Activated CD8-positive, alpha-beta T cell treated with anti-CD3 and anti-CD28 coated beads for 36 hours (primary cell): ENCODE measurements around the gene ELK4. TPM values are rescaled to one million over a fixed set of nuclear protein-coding genes. Genes with fewer than 3 reads are reported as not detected.

Experiments
- ATAC-seq: fragments of 200-7000 bp; cut with Tn5 transposase; one replicate; pipeline ENCODE4 v1.10.0; 2021; ENCODE audit warnings: mild to moderate bottlenecking, moderate library complexity
- CTCF ChIA-PET: fragments of 350-600 bp; sonication (Branson Sonifier 250); formaldehyde crosslinking; loops from one replicate; lab custom pipeline; 2021; ENCODE audit warnings: antibody characterized with exemption; lab: Charles Lee
- POLR2A ChIA-PET: fragments of 350-600 bp; sonication (Branson Sonifier 250); formaldehyde crosslinking; loops from one replicate; lab custom pipeline; 2021; ENCODE audit warnings: antibody characterized with exemption; lab: Charles Lee
- DNase-seq: peaks from one replicate; pipeline ENCODE4 v3.0.0-alpha.2; 2020
- H3K27ac Mint-ChIP-seq: one replicate; pipeline ENCODE4 v1.8.0; 2021; ENCODE audit warnings: mild to moderate bottlenecking, mixed read lengths
- H3K27me3 Mint-ChIP-seq: one replicate; pipeline ENCODE4 v1.8.0; 2021; ENCODE audit warnings: mixed read lengths
- H3K36me3 Mint-ChIP-seq: one replicate; pipeline ENCODE4 v1.8.0; 2021; ENCODE audit warnings: low read depth, mixed read lengths
- H3K4me1 Mint-ChIP-seq: one replicate; pipeline ENCODE4 v1.8.0; 2021; ENCODE audit warnings: low read depth, mixed read lengths
- H3K4me3 Mint-ChIP-seq: one replicate; pipeline ENCODE4 v1.8.0; 2021; ENCODE audit warnings: mild to moderate bottlenecking, moderate library complexity, mixed read lengths
- H3K9me3 Mint-ChIP-seq: one replicate; pipeline ENCODE4 v1.8.0; 2021; ENCODE audit warnings: mixed read lengths
- intact Hi-C: fragments of 100-400 bp; cut with micrococcal nuclease; formaldehyde crosslinking; loops from one replicate; pipeline ENCODE4 v1.10.0; 2022
- total RNA-seq, 2 experiments: library from RNA; stranded (reverse); gene quantifications; one replicate each; pipeline ENCODE4 v1.2.3, GENCODE V29; 2021
- TF ChIP-seq, protein P1 (sequence below): fragments of 200-600 bp; IDR thresholded peaks from one replicate; pipeline ENCODE4 v1.8.0; 2022; ENCODE audit warnings: antibody characterized with exemption, mild to moderate bottlenecking

ELK4 gene
- total RNA-seq, 2 experiments from 2014 or later: 61.5 to 62.1 TPM

DNA sequence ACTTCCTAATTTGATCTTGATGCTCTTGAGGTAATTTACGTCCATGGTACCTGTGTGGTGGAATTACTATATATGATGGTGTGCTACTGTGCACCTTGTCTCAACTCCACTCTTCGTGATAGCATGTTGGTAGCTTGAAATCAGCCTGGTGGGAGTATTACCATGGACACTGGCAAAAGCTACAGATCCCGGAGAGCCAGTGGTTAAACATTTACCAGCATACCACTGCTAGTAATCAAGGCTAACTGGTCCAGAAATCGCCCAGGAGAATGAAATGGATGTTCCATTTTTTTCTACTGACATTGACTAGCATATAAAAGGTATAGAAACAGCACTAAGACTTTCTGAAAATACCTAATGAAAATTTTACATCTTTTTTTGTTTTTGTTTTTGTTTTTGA, 30.6 kb downstream of the ELK4 start:
- H3K36me3 Mint-ChIP-seq: peaks cover 37% of the 10 kb centered on the region
- intact Hi-C loops: no loop called here
- DNase-seq: no peak
- H3K27me3 Mint-ChIP-seq: no peaks in the 10 kb centered on the region
- no peak overlapping the region for H3K27ac Mint-ChIP-seq
- H3K9me3 Mint-ChIP-seq: no peaks in the 10 kb centered on the region
- ChIA-PET CTCF (interaction anchor here (0.9 to 3.1 kb wide), 14 partner anchors 9 to 113 kb away, joined by 3 to 43 read pairs (median 4); partner anchors contain the start of gene ELK4), POLR2A (interaction anchor here (1.0 to 3.3 kb wide), 4 partner anchors 8 to 30 kb away, joined by 3 to 18 read pairs (median 9); partner anchors contain the start of gene ELK4)
- TF ChIP-seq, protein P1, sequence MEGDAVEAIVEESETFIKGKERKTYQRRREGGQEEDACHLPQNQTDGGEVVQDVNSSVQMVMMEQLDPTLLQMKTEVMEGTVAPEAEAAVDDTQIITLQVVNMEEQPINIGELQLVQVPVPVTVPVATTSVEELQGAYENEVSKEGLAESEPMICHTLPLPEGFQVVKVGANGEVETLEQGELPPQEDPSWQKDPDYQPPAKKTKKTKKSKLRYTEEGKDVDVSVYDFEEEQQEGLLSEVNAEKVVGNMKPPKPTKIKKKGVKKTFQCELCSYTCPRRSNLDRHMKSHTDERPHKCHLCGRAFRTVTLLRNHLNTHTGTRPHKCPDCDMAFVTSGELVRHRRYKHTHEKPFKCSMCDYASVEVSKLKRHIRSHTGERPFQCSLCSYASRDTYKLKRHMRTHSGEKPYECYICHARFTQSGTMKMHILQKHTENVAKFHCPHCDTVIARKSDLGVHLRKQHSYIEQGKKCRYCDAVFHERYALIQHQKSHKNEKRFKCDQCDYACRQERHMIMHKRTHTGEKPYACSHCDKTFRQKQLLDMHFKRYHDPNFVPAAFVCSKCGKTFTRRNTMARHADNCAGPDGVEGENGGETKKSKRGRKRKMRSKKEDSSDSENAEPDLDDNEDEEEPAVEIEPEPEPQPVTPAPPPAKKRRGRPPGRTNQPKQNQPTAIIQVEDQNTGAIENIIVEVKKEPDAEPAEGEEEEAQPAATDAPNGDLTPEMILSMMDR: no peak
- peaks cover 35% of the 10 kb centered on the region for H3K4me1 Mint-ChIP-seq
- H3K4me3 Mint-ChIP-seq: no peak overlapping the region
- no peak for ATAC-seq

DNA sequence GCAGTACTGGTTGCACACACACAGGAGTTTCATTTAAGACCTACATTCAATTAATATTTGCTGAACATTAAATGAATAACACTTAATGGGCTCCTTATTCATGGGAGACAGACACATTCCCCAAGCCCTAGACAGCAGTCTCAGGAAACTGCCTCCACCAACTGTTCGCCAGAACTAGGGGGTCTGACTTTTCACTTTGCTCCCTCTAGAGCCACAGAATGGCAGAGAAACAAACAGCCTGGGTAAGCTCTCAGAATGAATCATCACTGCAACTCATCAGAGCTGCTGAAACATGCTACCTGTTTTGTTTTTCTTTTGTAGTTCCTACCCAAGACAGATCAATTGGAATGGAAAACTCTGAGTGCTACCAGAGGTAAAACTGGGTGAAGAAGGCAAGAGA, 31.7 kb downstream of the ELK4 start:
- TF ChIP-seq, protein P1: peak; percentile 52
- H3K27me3 Mint-ChIP-seq: no peaks in the 10 kb centered on the region
- intact Hi-C loops: no loop called here
- peaks cover 40% of the 10 kb centered on the region for H3K4me1 Mint-ChIP-seq
- H3K27ac Mint-ChIP-seq: peak overlapping the region; percentile 85
- ChIA-PET POLR2A (interaction anchor here (1.0 to 3.3 kb wide), 4 partner anchors 8 to 31 kb away, joined by 3 to 18 read pairs (median 9); partner anchors contain the start of gene ELK4), CTCF (interaction anchor here (0.9 to 3.1 kb wide), 16 partner anchors 8 to 112 kb away, joined by 3 to 43 read pairs (median 4); partner anchors contain the start of gene ELK4)
- H3K4me3 Mint-ChIP-seq: no peak overlapping the region
- peaks cover 44% of the 10 kb centered on the region for H3K36me3 Mint-ChIP-seq
- DNase-seq (peak; percentile 39), ATAC-seq (peak; percentile 93)
- no peaks in the 10 kb centered on the region for H3K9me3 Mint-ChIP-seq

DNA sequence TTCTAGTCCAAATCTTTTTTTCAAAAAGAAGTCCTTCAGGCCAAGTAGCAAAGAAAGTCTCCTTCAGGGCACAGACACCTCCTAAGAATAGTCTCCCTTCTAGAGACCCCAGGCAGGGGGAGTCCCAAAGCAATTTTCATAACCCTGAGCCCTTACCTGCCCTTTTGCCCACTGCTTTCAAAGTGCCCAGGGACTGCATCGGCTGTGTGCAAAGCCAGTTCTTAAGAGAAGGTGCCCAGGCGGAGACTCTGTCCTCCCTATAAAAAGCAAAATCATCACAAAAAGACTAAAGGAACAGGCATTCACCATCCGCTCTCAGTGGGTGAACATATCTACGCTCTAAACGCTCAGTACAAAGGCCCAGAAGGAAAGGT, 32.2 kb downstream of the ELK4 start:
- intact Hi-C loops: no loop called here
- Mint-ChIP-seq H3K27me3 (no peaks in the 10 kb centered on the region), H3K4me3 (no peak overlapping the region), H3K36me3 (peaks cover 42% of the 10 kb centered on the region), H3K9me3 (no peaks in the 10 kb centered on the region), H3K27ac (peak overlapping the region; percentile 85), H3K4me1 (peaks cover 40% of the 10 kb centered on the region)
- TF ChIP-seq, protein P1: no peak
- ATAC-seq (no peak), DNase-seq (no peak)
- ChIA-PET CTCF (interaction anchor here (1.0 to 3.1 kb wide), 6 partner anchors 8 to 58 kb away, joined by 3 to 43 read pairs (median 15); partner anchors contain the start of gene ELK4), POLR2A (interaction anchor here (2.6 to 3.3 kb wide), 2 partner anchors 8 to 32 kb away, joined by 13 to 18 read pairs; partner anchors contain the start of gene ELK4)

DNA sequence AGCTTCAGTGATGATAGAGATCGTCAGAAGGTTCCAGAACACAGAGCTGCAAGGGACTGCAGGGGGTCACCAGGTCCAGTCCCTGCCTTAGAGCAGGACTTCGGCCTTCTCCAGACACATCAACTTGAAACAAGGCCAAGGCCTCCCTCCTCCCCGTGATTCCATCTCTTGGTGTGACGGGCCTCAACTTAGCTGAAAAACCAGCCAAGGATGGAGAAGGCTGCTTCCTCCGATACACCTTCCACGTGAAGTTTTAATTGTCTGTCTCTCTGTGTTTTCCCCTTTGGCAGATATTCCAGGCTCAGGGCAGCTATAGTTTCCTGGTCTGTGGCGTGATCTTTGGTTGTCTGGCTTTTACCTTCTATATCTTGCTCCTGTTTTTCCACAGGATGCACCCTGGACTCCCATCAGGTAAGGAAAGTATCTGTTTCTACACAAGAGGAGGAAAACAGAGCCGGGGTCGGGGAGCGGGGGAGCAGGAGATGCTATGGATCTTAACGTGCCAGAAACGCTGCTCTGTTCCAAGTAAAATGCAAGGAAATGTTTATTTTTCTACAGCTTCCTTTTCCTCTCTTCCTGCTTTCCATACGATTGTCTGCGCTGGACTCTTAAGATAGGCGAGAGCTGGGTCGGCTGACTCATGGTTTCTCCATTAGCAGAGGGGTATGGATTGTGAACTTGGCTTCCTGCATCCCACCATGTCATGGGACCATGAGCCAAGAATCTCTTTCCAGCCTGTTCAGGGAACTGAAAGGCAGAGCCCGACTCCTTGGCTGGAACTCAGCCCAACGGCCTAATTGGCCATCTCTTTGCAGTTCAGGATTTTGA, 32.8 kb downstream of the ELK4 start:
- TF ChIP-seq, protein P1: no peak
- Mint-ChIP-seq H3K4me1 (peaks cover 40% of the 10 kb centered on the region), H3K27me3 (no peaks in the 10 kb centered on the region), H3K4me3 (no peak overlapping the region), H3K9me3 (no peaks in the 10 kb centered on the region), H3K36me3 (peaks cover 41% of the 10 kb centered on the region), H3K27ac (peak overlapping the region; percentile 85)
- CTCF ChIA-PET: interaction anchor here (0.8 to 1.8 kb wide), 3 partner anchors 33 to 59 kb away, joined by 3 to 4 read pairs (median 3); no protein-coding TSS in a partner anchor
- ATAC-seq (no peak), DNase-seq (no peak)
- POLR2A ChIA-PET: interaction anchor here (1.3 to 3.3 kb wide), 2 partner anchors 10 to 33 kb away, joined by 6 to 18 read pairs; partner anchors contain the start of gene ELK4
- intact Hi-C loops: no loop called here
